Erythroblast (primary cell): Measurements from ENCODE around the gene DOP1A.

ENCODE experiments used
- DNase-seq, 2 experiments: peaks; one replicate each; lab custom pipeline; 2025; lab: John Stamatoyannopoulos, UW
- GATA1 ChIP-seq: IDR thresholded peaks from 2 replicates; pipeline ENCODE4 v1.6.1; 2011; ENCODE audit warnings: low read depth, mild to moderate bottlenecking, control low read depth, low read length, moderate library complexity
- POLR2A ChIP-seq: IDR thresholded peaks from 2 replicates; pipeline ENCODE4 v1.6.1; 2011; ENCODE audit warnings: mild to moderate bottlenecking, low read length

The DOP1A gene

GRCh38 chr6:83215131-83216047 is 147.9 kb downstream of the DOP1A start:
- no peak for TF ChIP-seq GATA1
- TF ChIP-seq POLR2A: no peak
- DNase-seq: peak; percentile 69 to 74

GRCh38 chr6:83216806-83217205 is 149.3 kb downstream of the DOP1A start:
- TF ChIP-seq POLR2A (no peak), GATA1 (no peak)
- no peak for DNase-seq
